Measurements from ENCODE around the gene BCAS4. TPM values are rescaled to one million over a fixed set of nuclear protein-coding genes. Genes with fewer than 3 reads are reported as not detected.

The BCAS4 gene
- total RNA-seq, 1 experiment from 2014 or later, result 25.8 TPM

- no peak for TF ChIP-seq RORB (CRISPR knock-in tag; IDR thresholded peaks at IDR 0.05)
- no peak for TF ChIP-seq ZNF532 (CRISPR knock-in tag; IDR thresholded peaks at IDR 0.05; ENCODE audit: borderline replicate concordance)
- no peak for TF ChIP-seq ATF6 (CRISPR knock-in tag; IDR thresholded peaks at IDR 0.05)
- no peak for TF ChIP-seq E2F1 (CRISPR knock-in tag; IDR thresholded peaks at IDR 0.05)
These were observed 38.4 kb upstream of the BCAS4 start (continued) for GRCh38 chr20:50756447-50756846.

GRCh38 chr20:50758469-50758868, 36.4 kb upstream of the BCAS4 start:
- H3K9me3 Mint-ChIP-seq, result no peaks in the 10 kb centered on the region
- no peaks in the 10 kb centered on the region for H3K27me3 Mint-ChIP-seq (ENCODE audit: low read depth)
- DNase-seq (ENCODE audit: low spot score), result no peak
- no peak overlapping the region for H3K27ac Mint-ChIP-seq
- H3K4me3 Mint-ChIP-seq, result no peak overlapping the region
- POLR2A ChIA-PET, result no interaction called here
- peaks cover 9% of the 10 kb centered on the region for H3K4me1 Mint-ChIP-seq
- no peaks in the 10 kb centered on the region for H3K36me3 Mint-ChIP-seq
- no peak for ATAC-seq
- no peak for TF ChIP-seq MLX (CRISPR knock-in tag; IDR thresholded peaks at IDR 0.05)
- TF ChIP-seq FOXP4 (CRISPR knock-in tag; IDR thresholded peaks at IDR 0.05), result no peak
- no peak for TF ChIP-seq ZBTB43 (CRISPR knock-in tag; IDR thresholded peaks at IDR 0.05)
- TF ChIP-seq ZMAT4 (CRISPR knock-in tag; IDR thresholded peaks at IDR 0.05), result no peak
- TF ChIP-seq NFE2L1 (CRISPR knock-in tag; IDR thresholded peaks at IDR 0.05), result no peak
- TF ChIP-seq SMAD4 (CRISPR knock-in tag; IDR thresholded peaks at IDR 0.05), result no peak
- CTCF ChIA-PET, result interaction anchor here (1.1 kb wide), 1 partner anchor 9 kb away, joined by 5 read pairs; no protein-coding TSS in a partner anchor

GRCh38 chr20:50758992-50759391, 35.9 kb upstream of the BCAS4 start:
- Mint-ChIP-seq H3K4me3 (no peak overlapping the region), H3K36me3 (no peaks in the 10 kb centered on the region), H3K9me3 (no peaks in the 10 kb centered on the region), H3K27ac (no peak overlapping the region), H3K4me1 (peaks cover 9% of the 10 kb centered on the region), H3K27me3 (ENCODE audit: low read depth) (no peaks in the 10 kb centered on the region)
- ChIA-PET CTCF (interaction anchor here (1.8 kb wide), 1 partner anchor 10 kb away, joined by 9 read pairs; no protein-coding TSS in a partner anchor), POLR2A (no interaction called here)
- ATAC-seq (no peak), DNase-seq (ENCODE audit: low spot score) (no peak)
- TF ChIP-seq CREB1 (CRISPR knock-in tag; IDR thresholded peaks at IDR 0.05), result no peak
- no peak for TF ChIP-seq HMGA2 (CRISPR knock-in tag; IDR thresholded peaks at IDR 0.05)
- no peak for TF ChIP-seq GTF2I (CRISPR knock-in tag; conservative IDR thresholded peaks at IDR 0.05)
- TF ChIP-seq ZNF671 (CRISPR knock-in tag; IDR thresholded peaks at IDR 0.05), result no peak
- no peak for TF ChIP-seq ATF6 (CRISPR knock-in tag; IDR thresholded peaks at IDR 0.05)
- no peak for TF ChIP-seq ZNF423 (CRISPR knock-in tag; IDR thresholded peaks at IDR 0.05)
